ENCODE data around the gene DCTN5. TPM values are rescaled to one million over a fixed set of nuclear protein-coding genes. Genes with fewer than 3 reads are reported as not detected.
A peak's percentile ranks its signal among the peaks of the same experiment; 100 is the strongest.

Gene DCTN5
- total and polyA plus RNA-seq, 2 of the 13 experiments (the other 11 are each of a cell fraction or from before 2014, with no cell fraction given) = 105 to 207 TPM

- TF ChIP-seq, protein P1, sequence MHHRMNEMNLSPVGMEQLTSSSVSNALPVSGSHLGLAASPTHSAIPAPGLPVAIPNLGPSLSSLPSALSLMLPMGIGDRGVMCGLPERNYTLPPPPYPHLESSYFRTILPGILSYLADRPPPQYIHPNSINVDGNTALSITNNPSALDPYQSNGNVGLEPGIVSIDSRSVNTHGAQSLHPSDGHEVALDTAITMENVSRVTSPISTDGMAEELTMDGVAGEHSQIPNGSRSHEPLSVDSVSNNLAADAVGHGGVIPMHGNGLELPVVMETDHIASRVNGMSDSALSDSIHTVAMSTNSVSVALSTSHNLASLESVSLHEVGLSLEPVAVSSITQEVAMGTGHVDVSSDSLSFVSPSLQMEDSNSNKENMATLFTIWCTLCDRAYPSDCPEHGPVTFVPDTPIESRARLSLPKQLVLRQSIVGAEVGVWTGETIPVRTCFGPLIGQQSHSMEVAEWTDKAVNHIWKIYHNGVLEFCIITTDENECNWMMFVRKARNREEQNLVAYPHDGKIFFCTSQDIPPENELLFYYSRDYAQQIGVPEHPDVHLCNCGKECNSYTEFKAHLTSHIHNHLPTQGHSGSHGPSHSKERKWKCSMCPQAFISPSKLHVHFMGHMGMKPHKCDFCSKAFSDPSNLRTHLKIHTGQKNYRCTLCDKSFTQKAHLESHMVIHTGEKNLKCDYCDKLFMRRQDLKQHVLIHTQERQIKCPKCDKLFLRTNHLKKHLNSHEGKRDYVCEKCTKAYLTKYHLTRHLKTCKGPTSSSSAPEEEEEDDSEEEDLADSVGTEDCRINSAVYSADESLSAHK (CRISPR knock-in tag; IDR thresholded peaks at IDR 0.05; ENCODE audit: borderline replicate concordance) = peak; percentile 65; the same call in 1 of the 2 replicates
- TF ChIP-seq HNF4A (CRISPR knock-in tag; IDR thresholded peaks at IDR 0.05) (peak; percentile 76), ZNF510 (CRISPR knock-in tag; IDR thresholded peaks at IDR 0.05; ENCODE audit: low read depth) (no peak), ETS1 (CRISPR knock-in tag; IDR thresholded peaks at IDR 0.05) (peak; percentile 94; the same call in 1 of the 2 replicates), ZNF614 (CRISPR knock-in tag; IDR thresholded peaks at IDR 0.05; ENCODE audit: borderline replicate concordance) (peak; percentile 98), ZFP82 (CRISPR knock-in tag; IDR thresholded peaks at IDR 0.05; ENCODE audit: borderline replicate concordance) (peak; percentile 95), ZNF776 (CRISPR knock-in tag; IDR thresholded peaks at IDR 0.05) (peak; percentile 95), RARA (CRISPR knock-in tag; IDR thresholded peaks at IDR 0.05) (peak; percentile 67), ZZZ3 (CRISPR knock-in tag; IDR thresholded peaks at IDR 0.05; ENCODE audit: borderline replicate concordance) (peak; percentile 97), ZNF782 (CRISPR knock-in tag; IDR thresholded peaks at IDR 0.05; ENCODE audit: borderline replicate concordance) (no peak; the same call in 1 of the 2 replicates), ZNF644 (CRISPR knock-in tag; IDR thresholded peaks at IDR 0.05; ENCODE audit: low read depth) (peak; percentile 81), NFKBIZ (CRISPR knock-in tag; IDR thresholded peaks at IDR 0.05) (peak; percentile 73), NR2C2 (CRISPR knock-in tag; IDR thresholded peaks at IDR 0.05; ENCODE audit: borderline replicate concordance) (peak; percentile 96), MYNN (CRISPR knock-in tag; IDR thresholded peaks at IDR 0.05; ENCODE audit: low read depth) (peak; percentile 74; the same call in 1 of the 2 replicates), GLI4 (CRISPR knock-in tag; IDR thresholded peaks at IDR 0.05; ENCODE audit: borderline replicate concordance) (peak; percentile 89; the same call in 1 of the 2 replicates), ASH2L (IDR thresholded peaks at IDR 0.05; ENCODE audit: insufficient read length, low read depth, low read length) (peak; percentile 88), ZBTB20 (CRISPR knock-in tag; IDR thresholded peaks at IDR 0.05; ENCODE audit: borderline replicate concordance, low read depth) (peak; percentile 52), SKI (IDR thresholded peaks at IDR 0.05; ENCODE audit: partially characterized antibody) (peak; percentile 92), TEAD2 (CRISPR knock-in tag; IDR thresholded peaks at IDR 0.05) (0 out of 2 replicates have a peak, but pooled peaks have one; percentile 44), PREB (CRISPR knock-in tag; IDR thresholded peaks at IDR 0.05) (peak; percentile 76; the same call in 1 of the 2 replicates)
- TF ChIP-seq, protein P2, sequence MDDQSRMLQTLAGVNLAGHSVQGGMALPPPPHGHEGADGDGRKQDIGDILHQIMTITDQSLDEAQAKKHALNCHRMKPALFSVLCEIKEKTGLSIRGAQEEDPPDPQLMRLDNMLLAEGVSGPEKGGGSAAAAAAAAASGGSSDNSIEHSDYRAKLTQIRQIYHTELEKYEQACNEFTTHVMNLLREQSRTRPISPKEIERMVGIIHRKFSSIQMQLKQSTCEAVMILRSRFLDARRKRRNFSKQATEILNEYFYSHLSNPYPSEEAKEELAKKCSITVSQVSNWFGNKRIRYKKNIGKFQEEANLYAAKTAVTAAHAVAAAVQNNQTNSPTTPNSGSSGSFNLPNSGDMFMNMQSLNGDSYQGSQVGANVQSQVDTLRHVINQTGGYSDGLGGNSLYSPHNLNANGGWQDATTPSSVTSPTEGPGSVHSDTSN (CRISPR knock-in tag; IDR thresholded peaks at IDR 0.05; ENCODE audit: borderline replicate concordance) = no peak; the same call in 1 of the 2 replicates
- TF ChIP-seq, protein P3, sequence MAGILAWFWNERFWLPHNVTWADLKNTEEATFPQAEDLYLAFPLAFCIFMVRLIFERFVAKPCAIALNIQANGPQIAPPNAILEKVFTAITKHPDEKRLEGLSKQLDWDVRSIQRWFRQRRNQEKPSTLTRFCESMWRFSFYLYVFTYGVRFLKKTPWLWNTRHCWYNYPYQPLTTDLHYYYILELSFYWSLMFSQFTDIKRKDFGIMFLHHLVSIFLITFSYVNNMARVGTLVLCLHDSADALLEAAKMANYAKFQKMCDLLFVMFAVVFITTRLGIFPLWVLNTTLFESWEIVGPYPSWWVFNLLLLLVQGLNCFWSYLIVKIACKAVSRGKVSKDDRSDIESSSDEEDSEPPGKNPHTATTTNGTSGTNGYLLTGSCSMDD (CRISPR knock-in tag; IDR thresholded peaks at IDR 0.05) = peak; percentile 85
These were observed 45.1 kb upstream of the DCTN5 start, which contains the start of gene NDUFAB1 (continued) for GRCh38 chr16:23595951-23596720.
